Astrocyte of the spinal cord (primary cell): ENCODE data around the gene PRRX2.
A peak's percentile ranks its signal among the peaks of the same experiment; 100 is the strongest.

Experiments used
- DNase-seq: peaks from one replicate; pipeline ENCODE4 v3.0.0; 2011; ENCODE audit warnings: low read depth, low spot score
- H3K4me3 ChIP-seq: 2 replicates; pipeline ENCODE4 v1.5.1; 2011; ENCODE audit warnings: low read depth, mild to moderate bottlenecking, low read length, moderate library complexity
- in situ Hi-C: cut with HindIII; loops from 2 replicates; pipeline ENCODE4 v1.10.0; 2017; ENCODE audit warnings: low sequenced_read_pairs
- TF ChIP-seq, protein P1 (sequence below): IDR thresholded peaks from 2 replicates; pipeline ENCODE4 v1.5.1; 2012; ENCODE audit warnings: low read depth, mild to moderate bottlenecking, low read length, inconsistent platforms

The PRRX2 gene

DNA sequence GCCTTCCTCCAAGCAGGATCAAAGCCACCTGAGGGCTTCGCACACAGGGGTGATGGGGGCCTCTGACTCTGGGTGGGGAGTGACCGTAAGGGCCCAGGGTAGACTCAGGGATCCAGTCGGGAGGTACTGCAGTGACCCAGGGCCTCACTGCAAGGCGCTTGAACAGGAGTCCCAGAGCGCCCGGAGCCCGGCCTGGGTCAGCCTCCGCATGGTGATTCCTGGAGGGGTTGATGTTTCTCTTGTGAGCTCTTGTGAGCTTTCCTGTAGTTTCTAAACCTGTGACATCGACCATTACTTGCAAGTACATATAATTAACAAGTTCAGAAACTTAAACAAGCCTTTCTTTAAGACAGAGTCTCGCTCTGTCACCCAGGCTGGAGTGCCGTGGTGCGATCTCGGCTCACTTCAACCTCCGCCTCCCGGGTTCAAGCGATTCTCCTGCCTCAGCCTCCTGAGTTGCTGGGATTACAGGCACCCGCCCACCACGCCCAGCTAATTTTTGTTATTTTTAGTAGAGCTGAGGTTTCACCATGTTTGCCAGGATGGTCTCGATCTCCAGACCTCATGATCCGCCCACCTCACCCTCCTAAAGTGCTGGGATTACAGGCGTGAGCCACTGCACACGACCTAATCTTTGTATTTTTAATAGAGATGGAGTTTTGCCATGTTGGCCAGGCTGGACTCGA, 67.6 kb downstream of the PRRX2 start:
- in situ Hi-C loops = no loop called here
- DNase-seq = no peak
- TF ChIP-seq, protein P1, sequence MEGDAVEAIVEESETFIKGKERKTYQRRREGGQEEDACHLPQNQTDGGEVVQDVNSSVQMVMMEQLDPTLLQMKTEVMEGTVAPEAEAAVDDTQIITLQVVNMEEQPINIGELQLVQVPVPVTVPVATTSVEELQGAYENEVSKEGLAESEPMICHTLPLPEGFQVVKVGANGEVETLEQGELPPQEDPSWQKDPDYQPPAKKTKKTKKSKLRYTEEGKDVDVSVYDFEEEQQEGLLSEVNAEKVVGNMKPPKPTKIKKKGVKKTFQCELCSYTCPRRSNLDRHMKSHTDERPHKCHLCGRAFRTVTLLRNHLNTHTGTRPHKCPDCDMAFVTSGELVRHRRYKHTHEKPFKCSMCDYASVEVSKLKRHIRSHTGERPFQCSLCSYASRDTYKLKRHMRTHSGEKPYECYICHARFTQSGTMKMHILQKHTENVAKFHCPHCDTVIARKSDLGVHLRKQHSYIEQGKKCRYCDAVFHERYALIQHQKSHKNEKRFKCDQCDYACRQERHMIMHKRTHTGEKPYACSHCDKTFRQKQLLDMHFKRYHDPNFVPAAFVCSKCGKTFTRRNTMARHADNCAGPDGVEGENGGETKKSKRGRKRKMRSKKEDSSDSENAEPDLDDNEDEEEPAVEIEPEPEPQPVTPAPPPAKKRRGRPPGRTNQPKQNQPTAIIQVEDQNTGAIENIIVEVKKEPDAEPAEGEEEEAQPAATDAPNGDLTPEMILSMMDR = no peak
- H3K4me3 ChIP-seq = no peak overlapping the region

DNA sequence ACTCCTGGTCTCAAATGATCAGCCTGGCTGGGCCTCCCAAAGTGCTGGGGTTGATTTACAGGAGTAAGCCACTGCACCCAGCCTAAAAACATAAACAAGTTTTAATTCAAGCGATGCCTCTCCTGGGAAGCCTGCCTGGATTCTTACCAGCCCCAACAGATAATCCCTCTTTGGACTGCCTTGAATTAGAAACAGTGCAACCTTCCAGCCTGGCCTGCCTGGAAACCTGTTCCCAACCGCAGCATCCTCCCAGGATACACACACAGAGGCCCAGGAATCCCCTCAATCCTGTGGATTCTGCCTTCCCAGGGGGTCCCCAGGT, 68.1 kb downstream of the PRRX2 start:
- TF ChIP-seq, protein P1 = no peak
- H3K4me3 ChIP-seq = no peak overlapping the region
- in situ Hi-C loops = no loop called here
- DNase-seq = no peak

DNA sequence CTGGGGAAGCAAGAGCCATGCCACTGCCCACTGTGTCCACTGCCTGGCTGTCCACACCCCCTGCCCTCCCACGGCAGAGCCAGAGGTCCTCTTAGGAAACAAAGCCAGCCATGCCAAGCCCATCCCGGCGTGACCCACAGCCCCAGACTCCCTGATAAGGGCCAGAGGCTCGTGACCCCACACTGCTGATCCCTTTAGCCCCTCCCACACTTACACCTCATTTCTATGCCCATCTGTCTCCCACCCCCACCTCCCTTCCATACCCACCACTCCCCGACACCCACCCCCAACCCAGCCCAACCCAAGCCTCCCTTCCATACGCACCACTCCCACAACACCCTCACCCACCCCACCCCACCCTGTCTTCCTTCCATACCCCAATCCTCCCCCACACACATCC, 70.1 kb downstream of the PRRX2 start:
- in situ Hi-C loops = no loop called here
- DNase-seq = no peak
- no peak overlapping the region for H3K4me3 ChIP-seq
- TF ChIP-seq, protein P1 = no peak

DNA sequence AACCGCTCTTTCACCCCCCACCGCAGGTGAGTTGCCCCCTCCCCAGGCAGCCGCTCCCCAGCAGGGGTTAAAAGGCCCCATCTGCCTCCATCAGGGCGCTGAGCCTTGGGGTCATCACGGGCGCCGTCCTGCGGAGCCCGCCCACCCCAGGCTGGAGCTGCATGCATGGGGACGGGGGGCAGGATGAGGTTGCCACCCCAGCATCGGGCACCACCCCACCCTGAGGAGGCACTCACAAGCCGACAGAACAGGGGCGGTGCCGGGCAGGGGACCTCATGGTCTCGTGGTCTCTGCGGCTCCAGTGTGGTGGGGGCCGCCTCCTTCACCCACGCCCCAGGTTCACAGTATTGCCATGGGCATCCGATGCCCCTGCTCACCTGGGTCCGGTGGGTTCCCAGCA, 70.9 kb downstream of the PRRX2 start:
- in situ Hi-C loops = no loop called here
- no peak overlapping the region for H3K4me3 ChIP-seq
- TF ChIP-seq, protein P1 = no peak
- DNase-seq = no peak

DNA sequence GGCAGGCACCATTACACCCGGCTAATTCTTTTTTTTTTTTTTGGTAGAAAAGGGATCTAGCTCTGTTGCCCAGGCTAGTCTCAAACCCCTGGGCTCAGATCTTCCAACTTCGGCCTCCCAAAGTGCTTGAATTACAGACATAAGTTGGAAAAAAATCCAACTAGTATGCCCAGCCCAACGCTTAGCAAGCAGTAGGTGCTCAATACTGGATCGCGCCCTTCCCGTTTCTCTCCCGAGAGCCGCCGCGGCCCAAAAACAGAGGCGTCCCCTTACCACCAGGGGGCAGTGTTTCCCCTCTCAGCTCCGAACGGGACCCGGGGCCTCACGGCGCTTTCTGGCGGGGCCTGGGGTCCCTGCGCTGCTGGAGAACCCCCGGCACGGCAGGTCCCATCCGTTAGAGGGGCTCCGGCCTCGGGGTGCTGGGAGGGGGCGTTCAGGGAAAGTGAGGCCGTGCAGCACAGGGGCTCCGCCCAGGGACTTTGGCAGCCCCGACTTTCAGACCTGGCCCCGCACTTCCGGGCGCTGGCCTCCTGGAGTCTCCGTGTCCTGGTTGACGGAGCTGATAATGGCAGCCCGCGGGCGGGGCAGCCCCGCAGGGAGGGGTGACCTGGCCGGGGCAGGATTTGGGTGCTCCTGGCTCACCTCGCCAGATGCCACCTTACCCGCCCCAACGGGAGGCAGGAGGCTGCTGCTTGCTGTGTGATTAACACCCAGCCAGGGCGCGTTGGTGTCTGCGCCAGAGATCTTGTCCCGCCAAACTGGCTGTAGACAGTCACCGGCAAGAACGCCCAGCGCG, 72.2 kb downstream of the PRRX2 start:
- DNase-seq = peak; percentile 69
- H3K4me3 ChIP-seq = peak overlapping the region; percentile 44
- TF ChIP-seq, protein P1 = peak; percentile 85
- in situ Hi-C loops = no loop called here

DNA sequence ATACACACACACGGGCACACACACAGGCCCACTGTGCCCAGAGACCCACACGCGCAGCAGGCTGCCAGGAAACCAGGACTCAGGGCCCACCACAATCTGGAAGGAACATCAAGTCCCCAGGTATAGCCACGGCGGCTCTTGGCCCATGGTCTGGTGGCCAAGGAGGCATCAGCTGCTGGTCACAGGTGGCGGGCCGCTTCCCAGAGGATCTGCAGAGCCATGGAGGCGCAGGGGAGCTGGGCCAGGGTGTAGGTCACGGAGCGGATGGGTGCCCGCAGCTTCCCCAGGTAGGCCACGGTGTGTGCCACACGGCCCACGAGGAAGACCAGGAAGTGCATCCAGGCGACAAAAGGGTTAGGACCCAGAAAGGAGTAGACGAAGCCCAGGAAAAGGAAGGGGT, 74.0 kb downstream of the PRRX2 start:
- no peak overlapping the region for H3K4me3 ChIP-seq
- in situ Hi-C loops = no loop called here
- TF ChIP-seq, protein P1 = no peak
- DNase-seq = no peak
